Urothelium cell line (cell line): ENCODE results near the gene RNF5.
"Not testable (repeated sequence)": the region's sequence is repeated elsewhere in the genome, so short reads cannot be mapped to it uniquely, and the experiment has no call there.

Source experiments
- DNase-seq: peaks from one replicate; pipeline ENCODE4 v3.0.0; 2011; ENCODE audit warnings: low spot score, mixed read lengths
- FAIRE-seq: peaks from 2 replicates; lab custom pipeline; 2011; peaks lifted over from hg19 to GRCh38; lab: Jason Lieb, UNC

RNF5 gene

GRCh38 chr6:32203426-32204267 is 25.4 kb downstream of the RNF5 start:
- FAIRE-seq = no peak
- no peak for DNase-seq

- no peak for FAIRE-seq
- no peak for DNase-seq
Measured at GRCh38 chr6:32204268-32204715, 26.1 kb downstream of the RNF5 start.

- FAIRE-seq = no peak
Measured at GRCh38 chr6:32208996-32209395, 30.8 kb downstream of the RNF5 start.

GRCh38 chr6:32210191-32210601 is 32.0 kb downstream of the RNF5 start:
- DNase-seq = no peak
- no peak for FAIRE-seq

More at GRCh38 chr6:32208996-32209395, 30.8 kb downstream of the RNF5 start:
- no peak for DNase-seq

GRCh38 chr6:32211432-32211831 is 33.2 kb downstream of the RNF5 start:
- not testable (repeated sequence) for DNase-seq, FAIRE-seq

- peak; percentile 65 for FAIRE-seq
- no peak for DNase-seq
Measured at GRCh38 chr6:32212076-32212760, 34.0 kb downstream of the RNF5 start.

- FAIRE-seq = no peak
- no peak for DNase-seq
Measured at GRCh38 chr6:32213649-32214048, 35.4 kb downstream of the RNF5 start.

- DNase-seq = no peak
- no peak for FAIRE-seq
Measured at GRCh38 chr6:32214126-32214525, 35.9 kb downstream of the RNF5 start.

- DNase-seq (no peak), FAIRE-seq (no peak)
Measured at GRCh38 chr6:32215617-32216016, 37.4 kb downstream of the RNF5 start.

GRCh38 chr6:32216285-32216684 is 38.1 kb downstream of the RNF5 start:
- DNase-seq (no peak), FAIRE-seq (no peak)

- DNase-seq = no peak
- no peak for FAIRE-seq
Measured at GRCh38 chr6:32216998-32217397, 38.8 kb downstream of the RNF5 start.

- DNase-seq = no peak
- no peak for FAIRE-seq
Measured at GRCh38 chr6:32218167-32218566, 40.0 kb downstream of the RNF5 start.

GRCh38 chr6:32220021-32220420 is 41.8 kb downstream of the RNF5 start:
- DNase-seq = no peak
- FAIRE-seq = no peak

GRCh38 chr6:32222333-32223230 is 44.4 kb downstream of the RNF5 start:
- DNase-seq = no peak
- FAIRE-seq = no peak

GRCh38 chr6:32223258-32224235 is 45.3 kb downstream of the RNF5 start, which contains the start of gene NOTCH4:
TSS of gene NOTCH4 (minus strand) at chr6:32224067. CDS start at chr6:32223928, 139 bp downstream.
- no peak for FAIRE-seq
- no peak for DNase-seq

- FAIRE-seq = no peak
- DNase-seq = no peak
Measured at GRCh38 chr6:32224696-32225095, 46.5 kb downstream of the RNF5 start.

GRCh38 chr6:32226434-32226833 is 48.2 kb downstream of the RNF5 start:
- no peak for FAIRE-seq

More at GRCh38 chr6:32226434-32226833, 48.2 kb downstream of the RNF5 start:
- DNase-seq = no peak
